GM21619 (cell line): ENCODE results near the gene SEC16A.

Source experiments
- ATAC-seq: cut with Tn5 transposase; IDR thresholded peaks from one replicate; pipeline ENCODE4 v1.9.1; 2021; ENCODE audit not compliant: unreplicated experiment

SEC16A gene

DNA sequence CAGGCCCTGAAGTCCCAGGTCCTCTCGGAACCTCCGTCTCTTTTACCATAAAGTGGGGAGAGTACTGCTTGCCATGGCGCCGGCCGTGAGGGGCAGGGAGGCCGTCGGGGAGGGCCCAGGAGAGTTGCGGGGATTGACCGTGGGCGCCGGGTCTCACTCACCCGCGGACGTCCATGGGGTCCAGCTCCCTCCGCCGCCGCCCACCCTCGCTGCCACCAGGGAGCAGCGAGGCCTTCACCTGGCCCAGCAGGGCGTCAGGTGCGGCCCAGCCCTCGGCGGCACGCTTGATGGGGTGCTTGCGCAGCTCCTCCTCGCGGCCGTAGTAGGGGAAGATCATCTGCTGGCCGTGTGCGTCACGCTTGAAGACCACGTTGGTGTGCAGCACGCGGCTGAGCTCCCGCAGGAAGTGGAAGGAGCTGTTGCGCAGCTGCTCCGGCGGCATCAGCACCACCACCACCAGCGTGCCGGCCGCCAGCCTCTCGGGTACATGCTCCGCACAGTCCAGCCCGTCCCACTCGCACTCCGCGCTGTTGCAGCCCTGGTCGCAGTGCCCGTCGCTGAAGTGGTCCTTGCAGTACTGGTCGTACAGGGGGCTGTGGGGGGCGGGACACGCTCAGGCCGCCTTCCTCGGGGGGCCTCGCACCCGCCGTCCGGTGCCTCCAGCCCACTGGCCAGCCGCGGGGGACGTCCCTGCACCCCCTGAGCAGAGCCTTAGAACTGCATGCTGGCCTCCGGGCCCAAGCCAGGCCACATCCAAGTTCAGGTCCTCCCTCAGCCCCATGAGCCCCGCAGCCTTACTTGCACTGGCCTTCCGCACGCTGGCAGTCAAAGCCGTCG, 21.9 kb upstream of the SEC16A start:
- ATAC-seq, result no peak

DNA sequence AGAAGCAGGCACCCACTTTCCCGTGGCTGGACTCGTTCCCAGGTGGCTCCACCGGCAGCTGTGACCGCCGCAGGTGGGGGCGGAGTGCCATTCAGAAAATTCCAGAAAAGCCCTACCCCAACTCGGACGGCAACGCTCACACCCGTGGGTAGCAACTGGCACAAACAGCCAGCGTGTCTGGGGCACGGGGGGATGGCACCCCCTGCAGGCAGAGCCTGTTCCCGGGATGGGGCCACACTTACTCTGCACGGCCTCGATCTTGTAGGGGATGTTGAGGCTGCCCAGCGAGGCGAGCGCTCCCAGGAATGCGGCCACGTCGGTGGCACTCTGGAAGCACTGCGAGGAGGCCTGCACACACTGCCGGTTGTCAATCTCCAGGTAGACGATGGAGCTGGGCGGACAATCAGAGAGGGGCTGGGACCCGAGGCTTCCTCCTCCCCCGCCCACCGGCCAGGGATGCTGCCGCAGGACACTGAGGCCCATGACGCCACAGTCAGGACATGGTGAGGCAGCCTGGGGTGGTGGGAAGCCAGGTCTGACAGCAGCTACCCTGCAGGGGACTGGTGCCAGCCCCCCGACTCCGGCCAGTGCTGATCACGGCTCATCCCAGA, 20.2 kb upstream of the SEC16A start:
- ATAC-seq, result no peak

DNA sequence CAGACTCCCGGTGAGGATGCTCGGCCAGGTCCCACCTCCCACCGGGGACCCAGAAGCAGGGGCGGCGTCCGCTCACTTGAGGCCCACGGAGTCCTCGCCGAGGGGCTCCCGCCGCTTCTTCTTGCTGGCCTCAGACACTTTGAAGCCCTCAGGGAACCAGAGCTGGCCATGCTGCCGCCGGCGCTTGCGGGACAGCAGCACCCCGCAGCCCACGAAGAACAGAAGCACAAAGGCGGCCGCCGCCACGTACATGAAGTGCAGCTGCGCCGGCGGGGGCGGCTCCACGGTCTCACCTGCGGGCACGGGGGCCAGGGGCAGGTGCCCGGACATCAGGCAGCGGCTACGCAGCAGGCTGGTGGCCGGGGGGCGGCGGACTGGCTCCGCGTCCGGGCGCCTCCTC, 19.4 kb upstream of the SEC16A start:
- no peak for ATAC-seq

DNA sequence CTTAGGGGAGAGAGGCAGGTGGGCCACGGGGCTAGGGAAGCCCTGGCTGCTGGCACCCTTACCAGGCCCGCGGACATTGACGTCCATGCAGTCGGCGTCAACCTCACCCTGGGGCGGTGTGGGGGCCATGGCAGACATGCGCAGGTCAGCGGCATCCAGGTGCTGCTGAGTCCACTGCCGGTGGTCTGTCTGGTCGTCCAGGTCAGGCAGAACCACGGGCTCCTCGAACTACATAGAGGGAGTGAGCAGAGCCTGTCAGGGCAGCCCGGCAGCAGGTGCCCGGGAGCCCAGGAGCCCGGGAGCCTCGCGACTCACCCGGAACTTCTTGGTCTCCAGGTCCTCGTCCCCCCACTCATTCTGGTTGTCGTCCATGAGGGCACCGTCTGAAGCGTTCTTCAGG, 18.8 kb upstream of the SEC16A start:
- no peak for ATAC-seq

DNA sequence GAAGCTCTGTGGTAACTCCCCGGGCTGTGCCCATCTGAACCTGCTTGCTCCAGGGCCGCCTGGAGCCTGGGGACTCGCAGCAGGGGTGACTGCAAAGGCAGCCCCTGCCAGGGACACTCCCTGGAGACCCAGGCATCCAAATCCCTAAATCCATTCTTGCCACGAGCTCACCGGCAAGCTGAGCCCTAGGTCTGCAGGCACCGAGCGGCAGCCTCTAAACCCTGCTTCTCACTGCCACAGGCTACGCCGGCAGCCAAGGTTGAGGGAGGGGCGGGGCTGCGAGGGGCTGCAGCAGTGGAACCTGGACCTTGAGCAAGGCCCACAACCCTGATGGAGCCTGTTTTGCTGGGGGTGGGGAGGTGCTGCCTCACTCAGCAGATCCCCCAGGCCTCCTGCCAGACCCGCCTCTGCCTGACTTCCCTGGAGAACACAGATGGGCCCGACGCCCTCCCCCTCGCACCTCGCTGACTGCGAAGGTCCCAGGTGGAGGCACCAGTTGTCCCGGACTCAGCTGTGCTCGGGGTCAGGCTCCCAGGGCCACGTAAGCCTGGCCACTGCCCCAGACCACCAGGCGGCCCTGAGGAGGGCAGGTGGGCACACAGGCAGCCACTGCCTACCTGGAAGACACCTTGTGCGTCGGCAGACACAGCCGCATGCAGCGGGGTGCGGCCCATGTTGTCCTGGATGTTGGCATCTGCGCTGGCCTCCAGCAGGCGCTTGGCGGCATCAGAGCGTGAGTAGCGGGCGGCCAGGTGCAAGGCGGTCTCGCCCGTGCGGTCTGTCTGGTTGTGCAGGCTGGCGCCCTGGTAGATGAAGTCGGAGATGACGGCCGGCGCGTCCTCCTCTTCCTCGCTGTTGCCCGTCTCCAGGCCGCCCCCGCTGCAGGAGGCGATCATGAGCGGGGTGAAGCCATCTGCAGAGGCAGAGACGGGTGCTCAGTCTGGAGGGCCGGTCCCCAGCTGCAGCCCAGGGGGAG, 17.4 kb upstream of the SEC16A start:
- ATAC-seq, result no peak

DNA sequence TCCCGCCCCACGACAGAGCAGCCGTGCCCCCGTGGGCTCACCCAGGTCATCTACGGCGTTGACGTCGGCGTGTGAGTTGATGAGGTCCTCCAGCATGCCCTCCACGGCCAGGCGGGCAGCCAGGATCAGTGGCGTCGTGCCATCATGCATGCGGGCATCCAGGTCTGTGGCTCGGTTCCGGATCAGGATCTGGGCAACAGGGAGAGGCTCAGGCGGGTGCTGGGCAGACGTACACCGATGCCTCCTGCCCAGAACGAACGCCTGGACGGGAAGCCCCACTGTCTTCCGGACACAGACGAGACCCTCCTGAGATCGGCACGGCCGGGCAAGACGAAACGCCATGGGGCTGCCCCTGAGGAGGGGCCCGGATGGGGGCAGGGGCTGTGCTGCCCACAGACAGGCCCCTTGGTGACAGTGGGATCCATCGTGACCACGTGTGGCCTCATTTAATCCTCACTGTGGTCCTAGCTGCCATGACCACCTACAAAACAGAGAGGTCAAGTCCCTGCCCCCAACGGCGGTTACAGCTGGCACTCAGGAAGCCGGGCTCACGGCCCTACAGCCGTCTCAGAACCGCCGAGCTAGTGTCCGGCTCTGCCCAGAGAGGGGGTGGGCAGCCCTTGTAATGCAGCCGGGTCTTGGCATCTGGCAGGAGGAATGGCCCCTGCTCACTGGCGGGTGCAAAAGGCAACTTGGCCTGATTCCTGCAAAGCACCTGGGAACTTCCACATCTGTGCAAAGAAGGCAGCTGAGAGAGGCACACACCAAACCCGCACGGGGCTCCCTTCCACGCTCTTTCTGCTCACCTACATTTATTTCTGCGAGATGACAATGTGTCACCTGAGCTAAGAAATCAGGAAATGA, 16.5 kb upstream of the SEC16A start:
- no peak for ATAC-seq

DNA sequence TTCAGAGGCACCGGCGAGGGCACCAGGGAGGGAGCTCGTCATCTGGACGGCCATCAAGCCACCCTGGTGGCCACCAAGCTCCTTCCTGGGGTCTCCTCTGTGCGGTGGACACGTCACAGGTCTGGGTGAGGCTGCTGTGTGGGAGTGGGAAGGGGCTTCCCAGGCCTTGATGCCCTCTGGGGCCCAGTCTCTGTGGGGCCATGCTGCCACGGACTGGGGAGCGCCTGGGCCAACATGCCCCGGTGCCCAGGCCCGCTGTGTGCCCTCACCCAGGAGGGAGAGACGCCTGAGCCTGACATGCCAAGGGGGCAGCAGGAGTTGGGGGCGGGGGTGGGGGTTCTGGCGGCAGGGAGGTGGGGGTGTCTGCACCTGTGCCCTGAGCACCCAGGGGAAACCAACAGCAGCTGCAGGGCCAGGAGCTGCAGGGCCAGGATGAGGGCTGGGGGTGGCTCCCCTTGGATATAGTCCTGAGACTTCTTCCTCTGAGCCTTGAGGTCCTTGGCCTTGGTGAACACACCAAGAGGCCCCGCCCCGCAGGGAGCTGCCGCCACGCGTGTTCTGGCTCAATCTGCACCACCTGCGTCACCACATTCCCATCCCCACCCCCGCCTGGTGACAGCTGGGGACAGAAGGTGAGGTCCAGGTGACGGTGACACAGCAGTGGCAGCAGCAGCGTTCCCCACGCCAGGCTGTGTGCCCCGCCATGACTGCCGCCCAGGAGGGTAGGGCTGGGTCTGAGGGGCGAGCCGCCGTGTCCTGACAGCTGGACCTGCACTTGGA, 15.3 kb upstream of the SEC16A start:
- ATAC-seq, result no peak

DNA sequence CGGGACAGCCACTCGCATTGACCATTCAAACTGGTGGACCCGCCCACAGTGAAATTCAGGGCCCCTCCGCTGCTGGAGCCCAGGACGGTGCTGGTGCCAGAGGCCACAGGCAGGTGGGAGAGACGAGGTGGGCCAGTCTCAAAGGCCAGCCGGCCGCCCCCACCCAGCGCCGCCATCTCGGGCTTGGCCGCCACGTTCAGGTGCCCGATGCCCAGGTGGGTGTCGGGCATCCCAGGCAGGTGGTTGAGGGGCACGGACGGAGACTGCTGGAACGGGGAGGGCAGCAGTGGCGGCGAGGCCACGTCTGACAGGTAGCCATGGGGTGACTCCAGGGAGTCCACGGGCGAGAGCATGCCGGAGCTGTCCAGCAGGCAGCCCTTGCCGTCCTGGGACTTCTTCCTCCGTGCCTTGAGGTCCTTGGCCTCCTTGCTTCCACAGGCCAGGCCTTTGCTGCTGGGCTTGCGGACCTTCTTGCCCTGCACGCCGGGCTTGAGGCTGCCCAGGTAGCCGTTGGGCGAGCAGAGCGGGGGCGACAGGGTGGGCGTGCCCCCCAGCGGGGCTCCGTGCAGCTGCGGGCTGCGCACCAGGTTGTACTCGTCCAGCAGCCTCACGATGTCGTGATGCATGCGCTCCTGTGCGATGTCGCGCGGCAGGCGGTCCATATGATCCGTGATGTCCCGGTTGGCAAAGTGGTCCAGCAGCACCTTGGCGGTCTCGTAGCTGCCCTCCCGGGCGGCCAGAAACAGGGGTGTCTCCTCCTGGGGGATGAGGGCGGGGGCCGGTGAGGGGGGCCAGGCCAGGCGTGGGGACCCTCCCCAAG, 14.2 kb upstream of the SEC16A start:
- no peak for ATAC-seq

DNA sequence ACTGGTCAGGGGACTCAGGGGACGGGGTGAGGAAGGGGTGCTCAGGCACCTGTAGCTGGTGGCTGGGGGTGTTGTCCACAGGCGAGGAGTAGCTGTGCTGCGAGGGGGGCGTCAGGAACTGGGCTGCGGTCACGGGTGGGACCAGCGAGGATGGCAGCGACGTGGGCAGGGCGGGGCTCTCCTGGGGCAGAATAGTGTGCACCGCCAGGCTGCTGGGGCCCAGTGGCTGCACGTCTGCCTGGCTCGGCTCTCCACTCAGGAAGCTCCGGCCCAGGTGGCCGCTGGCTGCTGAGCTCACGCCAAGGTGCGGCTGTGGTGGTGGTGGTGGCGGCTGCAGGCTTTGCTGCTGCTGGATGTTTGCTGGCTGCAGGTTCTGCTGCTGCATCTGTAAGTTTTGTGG, 13.3 kb upstream of the SEC16A start:
- ATAC-seq, result no peak

DNA sequence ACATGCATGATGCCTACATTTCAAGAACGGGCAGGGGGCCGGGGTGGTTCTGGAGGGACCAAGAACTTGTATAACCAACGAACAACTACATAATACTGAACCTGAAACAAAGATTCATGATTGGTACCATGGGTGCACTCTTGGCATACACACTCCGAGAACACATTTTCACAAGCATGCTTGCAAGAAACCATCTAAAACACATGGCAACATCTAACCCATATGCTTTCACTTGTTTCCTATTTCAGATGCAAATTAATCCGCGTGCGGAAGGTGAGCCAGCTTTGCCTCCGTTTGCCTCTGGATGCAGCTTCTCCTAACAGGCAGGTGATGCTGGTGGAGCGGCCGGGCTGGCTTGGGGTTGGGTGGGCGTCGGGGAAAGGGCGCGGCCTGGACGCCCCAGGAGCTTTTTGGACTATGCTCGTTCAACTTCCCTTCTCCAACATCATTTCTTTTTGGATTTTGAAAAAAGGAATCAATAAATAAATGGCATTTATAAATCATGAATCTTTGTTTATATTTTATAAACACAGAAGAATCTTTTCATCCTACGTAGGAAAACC, 12.5 kb upstream of the SEC16A start:
- no peak for ATAC-seq

DNA sequence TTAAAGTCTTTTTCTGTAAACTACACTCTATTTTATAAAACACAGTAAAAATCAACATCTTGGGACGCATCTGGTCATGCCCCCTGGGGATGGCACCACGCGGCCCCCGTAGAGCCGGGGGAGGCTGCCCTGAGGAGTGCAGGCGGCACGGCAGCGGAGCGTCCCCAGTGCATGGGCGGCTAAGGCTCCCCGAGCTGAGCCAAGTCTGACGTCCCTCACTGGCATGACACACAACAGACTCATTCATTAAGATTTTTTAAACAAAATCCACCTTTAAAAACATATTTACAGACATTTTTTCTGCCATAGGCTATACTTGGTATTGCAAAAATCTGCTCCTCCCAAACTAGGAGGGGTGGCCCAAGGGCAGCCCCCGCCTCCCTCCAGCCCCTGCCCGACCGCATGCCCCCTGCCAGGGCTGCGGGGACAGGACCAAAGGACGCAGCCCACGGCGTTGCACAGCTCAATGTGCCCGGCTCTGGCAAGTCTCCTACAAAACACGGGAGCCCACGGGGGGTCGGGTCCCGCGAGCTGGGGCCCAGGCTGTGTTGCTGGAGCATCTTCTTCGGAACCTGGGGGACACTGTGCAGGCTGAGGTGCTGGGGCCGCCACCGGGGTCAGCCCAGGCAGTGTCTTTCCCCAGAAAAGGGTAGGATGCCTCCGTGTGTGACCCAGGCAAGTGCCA, 11.8 kb upstream of the SEC16A start:
- no peak for ATAC-seq

DNA sequence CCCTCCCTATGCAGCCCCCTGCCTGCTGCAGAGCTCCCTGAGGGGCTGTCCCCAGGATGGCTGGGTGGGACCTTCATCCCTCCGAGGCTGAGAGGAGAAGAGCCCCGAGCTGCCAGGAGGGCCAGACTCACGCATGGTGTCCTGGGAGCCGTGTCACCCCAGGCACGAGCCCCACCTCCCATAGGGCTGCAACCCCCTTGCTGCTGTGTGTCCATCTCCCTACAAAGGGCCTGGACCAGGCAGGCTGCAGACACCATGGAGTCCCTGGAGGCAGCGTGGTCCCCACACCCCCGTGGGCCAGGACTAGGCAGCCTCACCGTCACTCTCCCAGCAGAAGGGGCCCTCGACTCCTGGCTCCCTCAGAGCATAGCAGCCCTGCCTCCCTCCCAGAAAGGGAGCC, 11.2 kb upstream of the SEC16A start:
- ATAC-seq, result no peak

DNA sequence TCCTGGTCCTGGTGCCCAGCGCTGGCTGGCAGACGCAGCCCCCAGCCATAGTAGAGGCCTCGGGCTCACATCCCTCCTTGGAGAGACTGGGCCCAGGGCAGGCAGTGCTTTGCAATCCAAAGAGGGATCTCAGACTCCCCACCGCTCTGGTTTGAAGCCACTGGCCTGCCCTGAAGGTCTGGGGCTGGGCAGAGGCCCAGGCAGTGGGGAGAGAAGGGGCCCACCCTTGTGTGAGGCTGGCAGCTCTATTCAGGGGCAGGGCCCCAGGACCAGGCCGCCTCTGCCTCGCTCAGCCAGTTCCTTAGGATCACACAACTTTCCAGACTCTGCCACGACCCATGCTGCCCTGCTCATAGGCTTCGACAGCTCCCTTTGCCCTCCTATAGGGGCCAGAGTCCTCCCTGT, 10.7 kb upstream of the SEC16A start:
- ATAC-seq, result no peak

DNA sequence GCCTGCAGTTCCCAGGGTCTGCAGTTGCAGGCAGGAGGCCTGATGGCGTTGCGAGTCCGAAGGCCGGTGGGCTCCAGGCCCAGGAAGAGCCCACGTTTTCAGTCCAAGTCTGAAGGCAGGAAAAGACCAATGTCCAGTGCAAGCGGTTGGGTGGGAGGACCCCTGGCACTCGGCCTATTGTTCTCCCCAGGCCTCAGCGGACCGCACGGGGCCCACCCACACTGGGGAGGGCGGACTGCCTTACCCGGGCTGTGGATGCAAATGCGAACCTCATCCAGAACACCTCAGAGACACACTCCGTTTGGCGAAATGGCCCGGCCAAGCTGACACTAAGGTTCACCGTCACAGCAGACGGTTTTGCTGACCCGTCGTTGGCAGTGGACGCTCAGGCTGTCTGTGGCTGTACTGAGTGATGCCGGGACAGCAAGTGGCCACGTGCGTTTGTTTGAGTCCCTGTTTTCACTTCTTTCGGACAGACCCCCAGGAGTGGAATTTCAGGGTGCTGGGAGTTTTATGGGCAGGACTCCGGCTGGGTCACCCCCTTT, 10.2 kb upstream of the SEC16A start:
- no peak for ATAC-seq

DNA sequence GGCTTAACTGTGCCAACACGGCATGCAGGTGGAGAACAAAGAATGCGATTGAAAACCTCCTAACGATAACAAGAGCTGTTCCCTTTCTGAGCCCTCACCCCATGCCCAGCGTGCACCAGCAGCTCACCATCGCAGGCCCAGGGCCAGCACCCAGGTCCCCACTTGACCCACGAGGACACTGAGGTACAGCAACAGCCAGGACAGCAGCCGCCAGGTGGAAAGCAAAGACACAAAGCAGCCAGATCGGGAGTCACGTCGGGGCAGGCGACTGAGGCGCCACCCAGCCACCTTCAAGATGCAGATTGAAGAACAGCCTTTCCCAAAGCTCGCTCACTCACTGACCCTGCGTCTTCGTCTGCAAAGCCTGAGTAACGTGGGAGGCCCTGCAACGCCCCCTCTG, 6.9 kb upstream of the SEC16A start:
- ATAC-seq, result no peak

DNA sequence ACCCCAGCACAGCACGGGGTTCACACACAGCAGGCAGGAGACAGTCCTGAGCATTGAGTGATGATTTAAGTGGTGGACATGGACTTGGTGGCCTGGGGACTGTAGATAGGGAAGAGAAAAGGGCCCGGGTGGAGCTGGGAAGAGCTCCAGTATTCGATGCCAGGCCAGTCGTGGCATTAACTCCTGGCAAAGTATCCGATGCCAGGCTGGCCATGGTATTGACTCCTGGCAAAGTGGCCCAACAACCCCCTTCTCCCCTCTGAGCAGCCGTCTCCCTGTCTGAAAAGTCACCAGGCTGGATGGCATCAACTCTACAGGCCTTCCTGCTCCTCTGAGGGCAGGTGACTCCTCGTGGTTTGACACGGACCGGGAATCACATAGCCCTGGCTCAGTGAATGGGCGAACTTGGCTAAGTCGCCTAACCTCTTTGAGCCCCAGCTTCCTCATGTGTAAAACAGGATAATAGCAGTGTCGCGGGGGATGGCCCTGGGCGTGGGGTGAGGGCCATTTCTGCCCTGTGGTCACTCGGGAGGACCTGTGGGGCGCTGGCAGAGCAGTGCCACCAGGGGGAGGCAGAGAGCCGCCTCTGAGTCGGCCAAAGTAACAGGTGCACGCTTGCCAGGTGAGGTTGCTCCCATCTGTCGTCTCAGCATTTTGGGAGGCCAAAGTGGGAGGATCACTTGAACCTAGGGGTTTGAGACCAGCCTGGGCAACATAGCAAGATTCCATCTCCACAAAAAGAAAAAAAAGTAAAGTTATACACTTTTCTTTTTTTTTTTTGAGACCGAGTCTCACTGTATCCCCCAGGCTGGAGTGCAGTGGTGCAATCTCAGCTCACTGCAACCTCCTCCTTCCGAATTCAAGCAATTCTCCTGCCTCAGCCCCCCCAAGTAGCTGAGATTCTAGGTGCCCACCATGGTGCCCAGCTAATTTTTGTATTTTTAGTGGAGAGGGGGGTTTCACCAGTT, 5.7 kb upstream of the SEC16A start:
- no peak for ATAC-seq

DNA sequence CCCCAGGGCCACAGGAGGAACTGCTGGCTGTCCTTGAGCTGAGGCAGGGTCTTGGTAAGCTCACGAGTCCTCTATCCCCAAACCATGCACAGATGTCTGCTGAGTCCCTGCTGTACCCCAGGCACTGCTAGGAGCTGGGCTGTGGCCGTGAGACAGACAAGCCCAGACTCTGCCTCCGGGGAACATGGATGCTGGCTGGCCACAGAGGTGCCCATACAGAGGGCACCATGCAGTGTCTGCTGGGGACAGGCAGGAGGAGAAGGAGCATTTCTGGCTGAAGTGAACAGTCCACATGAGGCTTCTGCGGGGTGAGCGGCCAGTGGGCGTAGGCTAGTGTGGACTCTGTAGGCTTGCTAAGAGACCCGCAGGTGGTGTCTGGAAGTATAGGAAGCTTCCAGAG, 4.8 kb upstream of the SEC16A start:
- ATAC-seq, result no peak
